NCI-H128 (cell line): Measurements from ENCODE around the gene COL9A1.

Experiments
- DNase-seq: peaks from one replicate; lab custom pipeline; 2025; ENCODE audit not compliant: unreplicated experiment; lab: John Stamatoyannopoulos, UW

The COL9A1 gene

DNA sequence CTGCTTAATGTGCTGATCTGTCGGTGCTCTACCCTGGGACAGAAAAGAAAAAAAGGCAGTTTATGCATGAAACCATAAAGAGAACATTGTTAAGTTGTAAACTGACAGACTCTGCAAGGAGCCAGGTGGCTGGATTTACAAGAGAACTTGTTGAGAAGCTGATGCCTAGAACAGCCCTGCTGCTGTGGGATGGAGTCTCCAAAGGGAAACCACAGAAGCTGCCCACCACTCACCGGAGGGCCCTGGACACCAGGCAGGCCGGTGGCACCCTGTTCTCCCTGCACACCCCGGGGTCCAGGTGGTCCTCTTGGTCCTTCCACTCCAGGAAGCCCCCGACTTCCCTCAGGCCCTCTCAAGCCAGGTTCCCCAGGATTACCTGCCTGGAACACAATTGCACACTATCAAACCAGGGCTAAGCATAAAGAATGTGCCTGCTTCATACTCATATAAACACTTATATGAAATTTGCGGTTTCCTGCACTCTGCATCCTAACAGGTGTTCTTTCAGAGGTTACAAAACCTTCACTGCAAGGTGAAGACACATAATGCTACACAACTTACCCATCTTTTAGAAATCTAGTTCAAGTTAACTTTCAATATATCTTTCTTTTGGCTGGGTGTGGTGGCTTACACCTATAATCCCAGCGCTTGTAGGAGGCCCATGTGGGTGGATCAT, 68.2 kb downstream of the COL9A1 start:
- no peak for DNase-seq

DNA sequence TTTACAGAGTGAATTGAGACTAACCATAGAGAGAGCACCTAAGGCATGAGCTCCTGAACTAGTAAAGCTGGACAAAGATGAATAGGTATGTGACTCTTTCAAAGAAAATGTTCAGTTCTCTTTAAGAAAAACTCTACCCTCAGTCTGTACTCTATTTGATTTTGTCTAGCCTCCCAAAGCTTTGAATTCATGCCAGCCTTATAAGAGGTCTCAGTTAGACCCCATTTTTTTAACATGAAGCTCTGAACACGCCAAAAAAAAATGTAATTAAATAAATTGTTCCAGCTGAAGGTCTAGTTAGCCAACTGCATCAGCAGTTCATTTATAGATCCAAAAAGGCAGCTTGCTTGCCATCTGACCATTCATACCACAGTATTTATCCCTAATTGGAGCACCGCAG, 71.6 kb downstream of the COL9A1 start:
- no peak for DNase-seq

DNA sequence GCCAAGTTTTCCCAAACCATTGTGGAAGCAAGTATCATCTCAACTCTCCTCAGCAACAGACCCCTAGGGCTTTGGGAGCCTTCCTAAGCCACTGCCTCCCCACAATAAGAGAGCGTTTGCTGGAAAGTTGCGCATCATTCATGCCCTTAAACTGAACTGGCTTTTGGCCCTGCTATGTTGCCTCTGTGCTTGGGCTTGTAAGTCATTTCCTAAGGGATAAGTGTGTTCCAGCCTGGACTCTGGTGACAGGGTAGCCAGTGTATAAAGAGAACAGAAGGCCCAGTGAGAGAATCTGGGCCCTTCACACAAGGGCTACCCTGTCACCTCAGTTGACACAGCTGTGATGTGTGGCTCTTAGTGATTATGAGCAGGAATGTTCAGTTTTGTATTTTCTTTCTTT, 77.8 kb downstream of the COL9A1 start:
- DNase-seq: no peak

DNA sequence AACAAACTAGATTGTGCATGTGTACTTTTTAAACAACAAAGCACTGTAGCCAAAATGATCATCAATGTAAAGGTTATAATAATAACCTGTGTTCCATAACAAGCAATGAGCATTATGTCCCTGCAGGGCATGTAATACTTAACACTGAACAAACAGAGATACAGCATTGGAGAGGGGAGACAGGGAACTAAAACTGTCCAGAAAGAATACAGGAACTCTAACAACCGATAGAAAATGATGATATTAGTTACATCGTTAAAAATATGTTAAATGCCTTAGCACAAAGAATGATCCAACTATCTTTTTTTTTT, 80.5 kb downstream of the COL9A1 start:
- no peak for DNase-seq

DNA sequence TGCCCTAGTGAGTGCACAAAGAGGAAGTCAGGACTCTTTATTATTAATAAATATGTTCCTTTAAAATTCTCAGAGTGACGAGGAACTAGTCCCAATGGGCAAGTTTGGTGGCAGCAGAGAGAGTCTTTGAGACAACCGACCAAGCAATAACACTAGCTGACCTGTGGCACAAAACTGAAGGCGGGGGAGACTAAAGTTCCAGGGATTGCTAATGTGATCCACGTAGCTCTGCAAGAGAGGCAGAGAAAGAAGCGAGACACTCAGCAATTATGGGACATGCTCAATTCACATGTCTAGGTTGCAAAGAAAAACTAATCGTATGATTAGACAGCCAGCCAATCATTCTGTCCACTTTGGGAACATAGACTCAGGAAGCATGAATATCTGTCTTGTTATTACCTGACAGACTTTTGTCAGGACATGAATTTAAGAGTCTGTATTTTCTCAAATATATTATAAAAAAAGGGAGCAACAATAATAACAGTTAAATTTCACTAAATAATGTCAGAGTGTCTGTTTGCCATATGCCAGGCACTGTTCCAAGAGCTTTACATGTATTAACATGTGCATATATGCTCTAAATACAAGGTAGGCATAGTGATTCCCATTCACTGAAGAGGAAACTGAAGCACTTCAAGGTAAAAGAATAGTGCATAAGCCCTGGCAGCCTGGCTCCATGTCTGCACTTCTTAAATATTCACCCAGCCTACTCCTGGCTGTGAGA, 81.0 kb downstream of the COL9A1 start:
- no peak for DNase-seq

DNA sequence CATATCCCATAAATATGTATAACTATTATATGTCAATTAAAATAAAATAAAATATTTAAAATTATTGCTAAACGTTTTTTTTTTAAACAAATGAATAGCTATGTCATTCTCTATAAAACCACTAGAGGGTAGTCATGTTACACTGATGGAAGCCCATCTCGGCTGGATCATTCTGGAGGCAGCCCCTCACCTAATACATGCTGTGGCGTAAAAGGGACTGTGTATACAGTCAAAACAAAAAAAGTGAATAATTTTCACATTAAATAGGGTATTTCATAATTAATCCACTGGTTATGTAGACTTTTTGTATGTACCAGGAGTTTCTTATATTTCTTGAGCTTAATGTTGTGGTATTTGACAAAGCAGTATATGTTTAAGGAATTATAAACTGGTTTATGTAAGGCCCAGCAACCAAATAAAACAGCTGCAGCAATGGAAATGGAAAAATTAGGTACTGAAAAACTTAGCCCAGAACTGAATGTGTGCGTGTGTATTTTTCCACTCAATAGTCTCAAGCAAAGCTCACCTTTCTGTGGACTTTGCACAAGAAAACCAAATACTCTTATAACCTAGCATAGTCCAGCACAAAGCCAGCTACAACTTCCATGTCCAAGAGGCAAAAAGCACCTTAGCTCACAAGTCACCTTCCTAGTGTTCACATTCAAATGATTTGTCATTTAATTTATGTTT, 81.7 kb downstream of the COL9A1 start:
- DNase-seq: no peak

DNA sequence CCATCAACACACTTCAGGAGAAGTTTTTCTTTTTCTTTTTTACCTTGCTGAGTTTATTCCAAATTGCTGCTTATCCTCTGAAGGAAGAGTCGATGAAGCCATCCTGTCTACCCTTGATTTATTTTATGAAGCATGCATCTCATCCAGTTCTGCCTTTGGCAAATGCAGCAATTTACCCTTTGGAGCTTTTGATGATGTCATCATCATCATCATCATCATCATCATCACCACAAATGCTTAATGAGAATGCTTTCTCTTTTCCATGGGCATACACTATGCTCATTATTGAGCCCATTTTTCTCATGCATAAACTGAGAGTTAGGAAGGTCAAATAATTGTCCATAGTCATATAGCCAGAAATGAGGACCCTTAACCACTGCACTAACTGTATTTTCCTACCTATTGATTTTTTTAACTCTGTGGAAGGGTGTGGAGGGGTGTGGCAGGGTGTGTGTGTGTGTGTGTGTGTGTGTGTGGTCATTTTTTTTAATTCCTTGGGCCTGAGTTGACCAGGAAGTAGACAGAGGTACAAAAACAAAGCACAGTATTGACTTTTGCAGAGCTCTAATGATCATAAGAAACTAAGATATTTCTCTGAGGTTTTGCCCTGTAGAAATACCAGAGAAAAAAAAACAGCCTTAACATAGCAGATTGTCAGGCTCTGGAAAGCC, 82.8 kb downstream of the COL9A1 start:
- DNase-seq: no peak

DNA sequence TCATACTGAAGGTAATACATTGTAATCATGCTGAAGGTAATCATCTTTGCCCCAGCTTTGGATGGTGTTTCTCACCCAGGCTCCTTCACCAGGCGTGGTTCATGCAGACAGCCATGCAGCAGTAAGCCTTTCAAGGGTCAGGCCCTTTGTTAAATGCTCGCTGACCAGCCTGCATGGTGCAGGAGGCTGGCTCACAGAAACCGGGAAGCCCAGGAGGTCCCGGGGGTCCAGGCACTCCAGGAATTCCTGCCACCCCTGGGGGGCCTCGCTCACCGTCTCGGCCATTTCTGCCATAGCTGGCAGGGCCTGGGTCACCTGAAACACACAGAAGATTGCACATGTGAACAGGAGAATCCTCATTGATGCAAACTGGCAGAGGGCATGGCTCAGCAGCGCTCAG, 86.1 kb downstream of the COL9A1 start:
- DNase-seq: no peak

DNA sequence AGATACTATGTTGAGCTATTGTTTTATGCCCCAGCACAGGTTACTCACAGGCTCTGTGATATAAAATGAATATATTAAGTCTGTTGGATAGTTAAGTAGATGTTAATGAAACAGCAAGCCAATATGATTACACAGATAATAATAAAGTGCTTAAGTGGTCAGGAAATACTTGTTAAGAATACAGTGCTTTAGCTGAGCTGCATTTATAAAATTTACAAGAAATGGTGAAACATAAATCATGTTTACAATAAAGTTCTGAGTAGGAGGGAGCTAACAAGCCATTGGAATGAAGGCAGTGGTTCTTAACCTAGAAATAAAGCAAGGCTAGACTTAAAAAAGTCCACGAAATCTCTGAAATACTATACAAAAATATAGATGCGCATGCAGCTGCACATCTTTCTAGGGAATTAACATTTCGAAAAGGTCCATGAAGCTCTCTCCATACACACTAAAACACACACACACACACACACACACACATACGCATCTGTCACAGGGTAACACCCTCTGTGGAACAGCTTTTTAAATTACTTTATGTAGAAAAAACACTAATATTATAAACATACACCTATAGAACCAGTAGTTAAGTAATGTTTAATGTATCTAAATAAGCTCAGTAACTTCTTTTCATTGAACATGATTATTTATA, 87.3 kb downstream of the COL9A1 start:
- DNase-seq: no peak

DNA sequence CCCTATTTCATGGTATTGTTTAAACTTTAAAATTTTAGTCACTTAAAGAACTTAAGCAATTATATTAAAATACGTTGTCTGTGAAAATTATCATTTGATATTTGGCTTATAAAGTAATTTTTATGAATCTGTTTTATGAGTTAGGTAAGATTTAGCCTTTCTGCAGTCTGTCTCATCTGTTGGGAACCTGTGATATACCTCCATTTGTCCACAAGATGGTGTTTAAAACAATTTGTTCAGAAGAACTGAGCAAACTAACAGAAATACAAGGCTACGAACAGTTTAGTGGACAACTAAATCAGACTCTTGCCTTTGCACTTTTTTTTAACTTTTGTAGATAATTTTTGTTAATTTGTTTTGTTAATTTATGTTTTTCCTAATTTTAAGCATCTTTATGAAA, 92.4 kb downstream of the COL9A1 start:
- no peak for DNase-seq

DNA sequence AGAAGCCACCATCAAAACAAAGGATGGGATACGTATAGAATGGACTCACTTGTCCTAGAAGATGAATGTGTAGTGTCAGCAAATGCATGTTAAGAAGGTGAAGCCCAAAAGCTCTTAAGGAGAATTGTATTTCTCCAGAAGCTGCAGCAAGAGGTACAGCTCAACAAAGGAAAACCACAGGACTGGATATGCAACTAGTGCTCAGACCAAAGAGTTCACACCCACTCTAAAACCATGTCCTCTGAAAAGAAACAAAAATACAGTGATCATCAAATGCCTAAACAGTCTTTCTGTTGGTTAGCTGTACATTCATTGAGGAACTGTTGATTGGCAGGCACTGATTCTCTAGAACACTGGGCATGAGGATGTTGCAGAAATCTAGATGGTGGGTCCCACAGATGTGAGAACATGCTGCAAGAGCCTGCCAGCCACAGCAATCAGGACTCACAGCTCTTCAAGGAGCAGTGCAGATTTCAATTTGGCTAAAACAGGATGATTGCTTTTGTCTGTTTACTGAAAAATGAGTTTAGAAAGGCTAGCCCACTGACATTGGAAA, 94.6 kb downstream of the COL9A1 start:
- no peak for DNase-seq

DNA sequence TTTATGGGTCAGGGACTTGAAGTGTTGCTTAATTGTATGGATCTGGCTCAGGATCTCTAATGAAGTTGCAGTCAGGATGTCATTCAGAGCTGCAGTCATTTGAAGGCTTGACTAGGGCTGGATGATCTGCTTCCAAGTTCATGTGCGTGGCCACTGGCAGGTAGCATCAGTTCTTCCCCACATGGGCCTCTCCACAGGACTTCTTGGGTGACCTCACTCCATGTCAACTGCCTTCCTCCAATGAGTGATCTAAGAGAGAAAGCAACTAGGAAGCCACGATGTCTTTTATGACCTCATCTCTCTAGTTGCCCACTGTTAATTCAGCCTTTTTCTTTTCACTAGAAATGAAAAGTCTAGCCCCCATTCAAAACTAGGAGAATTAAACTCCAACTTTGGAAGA, 104.1 kb downstream of the COL9A1 start:
- no peak for DNase-seq

DNA sequence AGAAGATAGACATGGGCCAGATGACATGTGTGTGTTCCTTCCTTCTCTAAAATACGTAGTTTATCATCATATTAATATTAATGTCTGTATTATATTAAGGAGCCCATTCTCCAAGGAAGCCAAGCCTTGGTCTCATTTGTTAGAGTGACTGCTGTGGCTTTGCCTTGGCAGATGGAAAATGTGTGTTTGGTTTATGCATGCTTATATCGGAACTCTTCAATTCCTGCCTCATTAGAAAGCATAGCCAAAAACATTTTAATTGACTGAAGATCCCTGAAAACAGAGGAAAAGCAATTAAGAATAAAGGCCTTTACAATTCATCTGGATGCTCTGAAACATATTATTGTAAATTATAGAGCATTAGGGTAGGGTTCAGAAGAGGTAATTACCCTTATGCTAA, 106.4 kb downstream of the COL9A1 start:
- DNase-seq: no peak

DNA sequence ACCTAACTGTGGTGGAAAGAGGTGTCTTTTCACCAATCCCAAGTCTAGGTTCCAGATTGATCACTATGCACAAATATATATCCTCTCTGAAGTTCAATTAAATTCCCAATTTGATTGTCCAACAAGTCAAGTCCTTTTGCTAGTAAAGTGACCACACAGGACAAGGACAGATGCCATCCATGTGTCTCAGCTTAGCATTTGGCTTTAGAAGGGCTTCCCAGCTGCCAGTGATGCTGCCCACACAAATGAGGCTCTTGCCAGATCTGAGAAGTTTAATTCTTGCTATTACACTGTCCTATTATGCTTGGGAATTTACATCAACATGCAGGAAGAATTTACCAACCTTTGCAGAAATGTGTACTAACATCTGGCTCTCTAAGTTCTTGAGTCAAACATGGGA, 108.5 kb downstream of the COL9A1 start:
- DNase-seq: no peak

DNA sequence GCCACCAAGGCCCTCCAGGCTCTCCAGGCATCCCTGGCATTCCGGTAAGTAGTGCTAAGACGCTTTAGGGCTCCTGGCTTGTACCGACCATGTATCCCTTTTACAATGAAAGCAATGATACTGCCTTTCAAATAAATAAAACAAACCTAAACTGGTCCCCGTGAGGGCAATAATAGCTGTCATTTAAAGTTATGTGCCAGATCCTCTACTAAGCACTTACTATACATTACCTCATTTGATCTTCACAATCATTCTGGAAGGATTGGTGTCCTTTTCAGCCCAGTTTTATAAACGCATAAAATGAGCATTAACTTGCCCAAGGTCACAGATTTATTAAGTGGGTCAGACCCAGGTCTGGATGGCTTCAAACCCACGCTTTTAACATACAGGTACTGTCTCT, 114.7 kb downstream of the COL9A1 start:
- DNase-seq: no peak

DNA sequence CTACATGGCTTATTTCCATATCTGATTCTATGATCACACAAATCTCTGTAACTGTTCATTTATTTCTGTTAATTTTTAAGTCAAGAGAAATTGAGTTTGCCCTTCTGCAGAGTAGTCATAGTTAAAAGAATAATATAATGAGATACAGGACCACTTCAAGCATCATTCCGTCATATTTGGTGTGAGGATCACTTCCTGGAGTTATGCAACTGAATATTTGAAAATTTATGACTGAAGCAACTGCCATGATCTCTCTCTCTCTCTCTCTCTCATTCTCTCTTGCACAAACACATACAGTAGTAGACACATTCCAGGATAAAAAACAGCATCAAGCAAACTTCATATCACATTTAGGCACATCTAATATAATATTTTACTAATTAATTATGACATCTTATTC, 116.4 kb downstream of the COL9A1 start:
- no peak for DNase-seq

DNA sequence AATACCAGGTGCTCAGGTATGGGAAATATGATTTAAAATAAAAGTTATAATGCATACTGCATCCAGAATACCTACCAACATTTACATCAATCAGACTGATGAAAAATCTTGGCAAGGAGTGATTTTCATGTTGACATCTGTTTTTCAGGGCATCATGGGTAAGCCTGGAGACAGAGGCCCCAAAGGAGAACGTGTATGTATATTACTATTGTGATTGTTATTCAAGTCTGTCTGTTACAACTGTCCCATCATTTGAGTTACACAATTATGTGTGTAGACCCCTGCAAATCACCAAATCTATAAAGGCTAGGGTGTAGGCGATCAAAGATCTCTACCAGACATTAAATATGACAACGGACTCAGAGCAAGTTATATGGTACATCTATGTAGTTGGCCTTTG, 118.2 kb downstream of the COL9A1 start:
- DNase-seq: no peak

DNA sequence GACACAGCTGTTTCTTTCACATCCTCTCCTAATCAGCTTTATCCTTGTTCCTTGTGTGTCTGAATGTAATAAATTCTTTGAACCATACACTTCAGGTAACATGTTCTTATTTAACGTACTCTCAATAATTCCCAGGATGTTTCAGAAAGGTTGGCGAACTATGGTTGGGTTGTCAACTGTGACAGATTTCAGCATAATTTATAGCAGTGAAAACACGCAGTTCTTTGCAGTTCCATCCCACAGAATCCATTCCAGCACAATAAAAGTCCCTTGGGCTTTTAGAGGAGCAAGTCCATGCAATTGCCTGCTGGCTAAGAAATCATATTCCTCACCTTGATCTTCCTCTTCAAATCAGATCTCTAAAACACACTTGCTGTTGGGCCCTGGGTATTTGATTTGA, 119.3 kb downstream of the COL9A1 start:
- no peak for DNase-seq

DNA sequence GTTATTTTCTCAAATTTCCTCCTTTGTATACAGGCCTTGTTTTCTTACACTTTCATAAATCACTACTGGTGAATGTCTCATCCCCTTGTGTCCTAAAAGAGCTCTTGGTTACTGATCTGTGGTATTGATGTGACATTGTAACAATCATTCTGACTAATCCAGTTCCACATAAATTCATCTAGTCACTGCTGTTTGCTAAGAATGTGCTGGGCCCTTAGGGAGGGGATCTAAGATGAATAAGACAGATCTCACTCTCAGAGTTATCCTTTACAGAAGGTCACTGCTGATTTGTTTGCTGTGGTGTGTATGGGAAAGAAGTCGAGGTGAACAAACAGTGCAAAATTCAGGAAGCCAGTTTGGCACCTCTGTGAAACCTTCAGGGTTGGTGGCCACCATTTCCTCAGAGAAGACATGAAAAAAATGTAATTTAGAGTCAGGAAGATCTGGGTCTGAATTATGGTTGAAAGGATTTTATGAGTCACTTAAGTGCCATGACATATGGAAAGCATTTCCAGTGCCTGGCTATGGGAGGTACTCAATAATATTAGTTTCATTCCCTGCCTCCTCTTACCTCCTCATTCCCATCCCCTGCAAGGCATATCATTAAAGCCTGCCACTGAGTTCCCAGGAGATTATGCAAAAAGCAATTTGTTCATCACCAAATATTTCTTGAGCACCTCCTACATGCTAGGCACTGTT, 121.8 kb downstream of the COL9A1 start:
- no peak for DNase-seq

DNA sequence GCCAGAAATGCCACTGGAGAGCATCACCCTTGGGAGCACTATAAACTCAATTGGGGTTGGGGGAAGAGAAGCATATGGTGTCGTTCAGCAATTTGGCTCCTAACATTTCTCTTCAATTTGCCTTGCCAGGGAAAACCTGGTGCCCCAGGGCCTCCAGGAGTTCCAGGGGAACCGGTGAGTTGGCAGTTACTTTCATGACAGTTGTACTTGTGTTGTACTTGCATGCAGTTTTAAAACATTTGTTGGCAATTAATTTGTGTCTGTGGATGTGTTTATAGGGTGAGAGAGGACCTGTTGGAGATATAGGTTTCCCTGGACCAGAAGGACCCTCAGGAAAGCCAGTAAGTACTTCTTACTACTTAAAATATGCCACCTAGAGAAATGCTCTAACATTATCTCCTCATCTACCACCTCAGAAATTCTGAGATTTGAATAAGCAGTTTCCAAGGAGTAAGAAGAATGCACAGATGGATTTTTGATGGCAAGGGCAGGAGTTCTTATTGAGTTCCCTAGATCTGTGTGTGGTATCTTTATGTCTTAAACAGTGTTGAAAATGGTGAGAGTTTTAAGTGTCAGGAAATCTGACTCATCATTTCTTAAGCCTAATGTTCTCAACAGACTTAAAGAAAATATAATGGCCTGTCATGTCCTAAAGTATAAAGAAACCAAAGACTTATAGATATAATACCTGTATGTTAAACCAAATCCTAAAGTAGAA, 122.5 kb downstream of the COL9A1 start:
- no peak for DNase-seq
